Stimulated activated CD8-positive, alpha-beta memory T cell treated with anti-CD3 and anti-CD28 coated beads, Interleukin-4, amount 100 ng/mL, for 4 hours (primary cell): ENCODE measurements around the gene ASIC2.

Source experiments
- DNase-seq, 2 donors: peaks; one replicate each; pipeline ENCODE4 v3.0.0-alpha.2; 2020; ENCODE audit warnings: low read depth in 2 of 2, low spot score in 1 of 2

The ASIC2 gene

GRCh38 chr17:33292981-33293867 is at the start of gene ASIC2:
TSS of gene ASIC2 (minus strand) at chr17:33293295.
- no peak for DNase-seq

- DNase-seq = no peak
Measured at GRCh38 chr17:33342025-33342424, 48.9 kb upstream of the ASIC2 start.

- DNase-seq = no peak
Measured at GRCh38 chr17:33338242-33338641, 45.1 kb upstream of the ASIC2 start.

GRCh38 chr17:33335491-33336173 is 42.5 kb upstream of the ASIC2 start:
- no peak for DNase-seq

GRCh38 chr17:33334703-33335102 is 41.6 kb upstream of the ASIC2 start:
- no peak for DNase-seq

- no peak for DNase-seq
Measured at GRCh38 chr17:33330877-33331276, 37.8 kb upstream of the ASIC2 start.

GRCh38 chr17:33328129-33328528 is 35.0 kb upstream of the ASIC2 start:
- DNase-seq = no peak

GRCh38 chr17:33324736-33325135 is 31.6 kb upstream of the ASIC2 start:
- DNase-seq = no peak

GRCh38 chr17:33322063-33322462 is 29.0 kb upstream of the ASIC2 start:
- no peak for DNase-seq

- DNase-seq = no peak
Measured at GRCh38 chr17:33318241-33318640, 25.1 kb upstream of the ASIC2 start.

GRCh38 chr17:33316746-33317145 is 23.7 kb upstream of the ASIC2 start:
- no peak for DNase-seq

- no peak for DNase-seq
Measured at GRCh38 chr17:33310296-33310695, 17.2 kb upstream of the ASIC2 start.

- no peak for DNase-seq
Measured at GRCh38 chr17:33303254-33303653, 10.2 kb upstream of the ASIC2 start.

GRCh38 chr17:33302394-33302793 is 9.3 kb upstream of the ASIC2 start:
- DNase-seq = no peak

GRCh38 chr17:33300241-33300640 is 7.1 kb upstream of the ASIC2 start:
- no peak for DNase-seq

GRCh38 chr17:33299115-33299514 is 6.0 kb upstream of the ASIC2 start:
- DNase-seq = no peak

GRCh38 chr17:33297643-33298042 is 4.5 kb upstream of the ASIC2 start:
- DNase-seq = no peak

GRCh38 chr17:33294994-33295393 is 1.9 kb upstream of the ASIC2 start:
- no peak for DNase-seq

- no peak for DNase-seq
Measured at GRCh38 chr17:33292201-33292980, 704 bp downstream of the ASIC2 start.

- DNase-seq = no peak
Measured at GRCh38 chr17:33291248-33292200, 1.6 kb downstream of the ASIC2 start.

- DNase-seq = no peak
Measured at GRCh38 chr17:33290253-33290652, 2.8 kb downstream of the ASIC2 start.
